Fibroblast of the aortic adventitia (primary cell): ENCODE results near the gene BANK1. TPM values are rescaled to one million over a fixed set of nuclear protein-coding genes. Genes with fewer than 3 reads are reported as not detected.
A peak's percentile ranks its signal among the peaks of the same experiment; 100 is the strongest.

Experiments used
- DNase-seq: peaks from one replicate; pipeline ENCODE4 v3.0.0-alpha.2; 2010; ENCODE audit warnings: low read depth
- H3K4me3 ChIP-seq: 2 replicates; pipeline ENCODE4 v1.5.1; 2011; ENCODE audit warnings: low read depth, mild to moderate bottlenecking, control low read depth, low read length, moderate library complexity
- total RNA-seq: library from RNA; depleted of rRNA; stranded (reverse); fragments of >200 nt; gene quantifications from 2 replicates; pipeline ENCODE4 v1.2.3, GENCODE V29; 2012; ENCODE audit warnings: low replicate concordance
- TF ChIP-seq, protein P1 (sequence below): IDR thresholded peaks from 2 replicates; pipeline ENCODE4 v1.5.1; 2011; ENCODE audit warnings: mild to moderate bottlenecking, low read length, control low read depth, inconsistent platforms; ENCODE audit not compliant: insufficient read depth

The BANK1 gene
- total RNA-seq, 1 donor, result 0.54 TPM

DNA sequence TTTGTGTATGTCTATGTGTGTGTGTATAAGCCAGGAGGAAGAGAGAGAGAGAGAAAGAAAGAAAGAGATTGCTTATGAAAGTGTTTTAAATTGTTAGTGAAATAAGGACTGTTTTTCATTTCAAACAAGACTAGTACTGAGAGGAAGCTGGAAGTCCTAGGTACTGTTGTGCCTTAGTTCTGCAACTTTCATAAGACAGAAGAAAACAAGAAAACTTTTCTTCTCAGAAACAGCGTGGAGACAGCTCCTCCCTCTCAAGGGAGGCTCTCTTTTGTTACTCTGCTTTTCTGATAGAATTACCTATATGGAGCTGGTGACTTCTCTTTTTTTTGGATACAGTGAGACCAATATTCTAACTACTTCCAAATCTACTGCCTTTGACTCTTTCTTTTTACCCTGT is 62.5 kb downstream of the BANK1 start:
- no peak for DNase-seq
- no peak overlapping the region for H3K4me3 ChIP-seq
- TF ChIP-seq, protein P1, sequence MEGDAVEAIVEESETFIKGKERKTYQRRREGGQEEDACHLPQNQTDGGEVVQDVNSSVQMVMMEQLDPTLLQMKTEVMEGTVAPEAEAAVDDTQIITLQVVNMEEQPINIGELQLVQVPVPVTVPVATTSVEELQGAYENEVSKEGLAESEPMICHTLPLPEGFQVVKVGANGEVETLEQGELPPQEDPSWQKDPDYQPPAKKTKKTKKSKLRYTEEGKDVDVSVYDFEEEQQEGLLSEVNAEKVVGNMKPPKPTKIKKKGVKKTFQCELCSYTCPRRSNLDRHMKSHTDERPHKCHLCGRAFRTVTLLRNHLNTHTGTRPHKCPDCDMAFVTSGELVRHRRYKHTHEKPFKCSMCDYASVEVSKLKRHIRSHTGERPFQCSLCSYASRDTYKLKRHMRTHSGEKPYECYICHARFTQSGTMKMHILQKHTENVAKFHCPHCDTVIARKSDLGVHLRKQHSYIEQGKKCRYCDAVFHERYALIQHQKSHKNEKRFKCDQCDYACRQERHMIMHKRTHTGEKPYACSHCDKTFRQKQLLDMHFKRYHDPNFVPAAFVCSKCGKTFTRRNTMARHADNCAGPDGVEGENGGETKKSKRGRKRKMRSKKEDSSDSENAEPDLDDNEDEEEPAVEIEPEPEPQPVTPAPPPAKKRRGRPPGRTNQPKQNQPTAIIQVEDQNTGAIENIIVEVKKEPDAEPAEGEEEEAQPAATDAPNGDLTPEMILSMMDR, result no peak

DNA sequence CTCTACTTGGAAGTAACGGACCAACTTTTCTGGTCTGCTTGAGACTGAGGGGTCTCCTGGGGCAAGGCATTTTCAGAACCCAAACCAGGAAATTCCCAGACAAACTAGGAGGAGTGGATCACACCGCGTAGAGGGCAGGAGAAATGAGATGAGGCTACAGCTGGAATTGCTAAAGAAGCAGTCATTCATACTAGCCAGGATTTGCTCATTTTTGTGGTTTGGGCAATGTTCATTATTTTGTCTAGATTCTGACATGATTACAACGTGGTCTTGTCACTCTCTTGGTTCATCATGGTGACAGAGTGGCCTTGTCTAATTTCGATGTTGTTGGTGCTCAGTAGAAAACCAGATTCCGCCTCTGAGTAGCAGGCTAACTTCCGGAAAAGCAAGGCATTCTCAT is 63.2 kb downstream of the BANK1 start:
- TF ChIP-seq, protein P1, result no peak
- no peak overlapping the region for H3K4me3 ChIP-seq
- DNase-seq, result peak; percentile 5

DNA sequence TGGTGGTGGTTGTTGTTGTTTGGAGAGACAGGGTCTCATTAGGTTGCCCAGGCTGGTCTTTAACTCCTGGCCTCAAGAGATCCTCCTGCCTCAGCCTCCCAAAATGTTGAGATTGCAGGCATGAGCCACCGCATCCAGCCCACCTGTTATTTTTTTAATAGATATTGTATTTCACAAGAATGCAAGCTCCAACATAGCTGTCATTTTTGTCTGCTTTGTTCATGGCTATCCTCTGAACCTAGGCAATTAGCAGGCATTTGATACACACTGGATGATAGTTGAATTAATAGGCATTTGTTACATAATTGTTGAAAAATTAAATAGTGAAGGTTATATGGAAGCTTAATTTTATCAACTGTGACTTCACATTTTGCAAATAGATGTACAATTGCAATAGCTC is 64.7 kb downstream of the BANK1 start:
- no peak overlapping the region for H3K4me3 ChIP-seq
- DNase-seq, result no peak
- TF ChIP-seq, protein P1, result no peak

DNA sequence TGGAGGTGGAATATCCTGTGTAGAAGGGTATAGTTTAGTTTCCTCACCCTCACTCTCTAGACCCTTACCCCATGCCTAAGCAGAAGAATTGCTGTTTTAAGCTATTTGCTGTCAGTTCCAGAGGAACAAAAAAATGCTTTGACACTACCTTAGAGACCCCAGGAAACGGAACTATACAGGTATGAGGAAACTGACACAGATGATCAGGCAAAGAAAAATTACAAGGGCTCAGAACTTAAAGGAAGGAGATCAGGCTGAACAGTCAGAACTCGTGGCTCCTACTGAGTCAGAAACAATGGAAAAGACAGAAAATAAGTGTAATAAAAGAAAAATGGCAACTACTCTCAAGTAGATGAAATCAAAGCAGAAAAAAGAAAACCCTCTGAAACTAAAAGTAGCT is 65.6 kb downstream of the BANK1 start:
- DNase-seq, result no peak
- TF ChIP-seq, protein P1, result no peak

DNA sequence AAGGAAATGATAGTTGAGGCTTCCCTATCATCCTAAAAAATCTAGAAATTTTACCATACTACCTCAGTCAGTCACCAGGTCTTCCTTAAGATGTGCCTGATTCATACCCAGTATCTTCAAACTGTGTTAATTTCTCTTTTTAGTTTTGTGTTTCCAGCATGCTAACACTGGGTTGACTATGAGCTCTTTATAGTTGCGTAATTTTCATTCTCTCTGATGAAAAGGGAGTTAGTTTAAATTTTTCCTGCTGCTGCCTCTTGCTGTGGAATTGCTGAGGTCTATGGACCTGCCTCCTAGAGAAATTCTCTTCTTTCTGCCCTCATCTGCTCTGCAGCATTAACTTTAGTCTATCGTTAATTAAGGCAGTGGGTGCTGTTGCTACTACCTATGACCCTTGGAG is 66.6 kb downstream of the BANK1 start:
- DNase-seq, result no peak
- no peak overlapping the region for H3K4me3 ChIP-seq

More for the DNA sequence above, 65.6 kb downstream of the BANK1 start:
- no peak overlapping the region for H3K4me3 ChIP-seq

DNA sequence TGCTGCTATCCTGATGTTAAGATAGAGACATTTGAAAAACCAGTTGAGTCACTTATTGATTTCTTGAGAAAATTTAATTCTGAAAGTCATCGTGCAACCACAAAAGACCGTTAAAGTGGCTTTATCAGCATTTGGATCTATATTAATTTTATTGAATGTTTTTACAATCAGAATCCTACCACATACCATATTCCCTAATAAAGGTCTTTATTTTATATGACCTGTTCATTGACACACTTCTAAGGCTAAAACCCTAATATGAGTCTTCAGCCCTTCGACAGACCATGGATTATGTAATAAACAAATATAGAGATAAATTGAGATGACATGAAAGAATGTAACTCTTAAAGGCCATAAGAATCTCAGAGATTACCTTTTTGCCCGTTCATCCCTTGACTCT is 68.1 kb downstream of the BANK1 start:
- no peak overlapping the region for H3K4me3 ChIP-seq
- DNase-seq, result no peak
- TF ChIP-seq, protein P1, result no peak

More for the DNA sequence above, 66.6 kb downstream of the BANK1 start:
- TF ChIP-seq, protein P1, result no peak

DNA sequence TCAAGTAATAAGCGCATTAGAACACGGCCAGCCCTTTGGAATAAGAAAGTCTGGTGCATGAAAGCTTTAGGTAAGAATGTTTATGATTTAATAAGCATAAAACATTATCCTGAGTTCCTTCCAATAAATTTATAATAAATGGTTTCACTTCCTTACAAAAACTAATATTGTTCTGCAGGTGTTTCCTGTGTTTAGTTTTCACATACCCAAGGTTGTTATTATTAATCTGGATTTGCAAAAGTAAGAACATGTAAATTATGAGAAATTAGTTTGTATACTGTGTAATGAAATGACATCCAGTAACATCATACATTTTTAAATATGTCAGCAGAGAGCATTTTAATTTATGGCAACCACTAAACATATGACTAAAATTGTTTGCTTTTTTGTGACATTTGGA is 72.1 kb downstream of the BANK1 start:
- TF ChIP-seq, protein P1, result no peak
- DNase-seq, result no peak
- no peak overlapping the region for H3K4me3 ChIP-seq
